Neural progenitor cell (in vitro differentiated cells): Measurements from ENCODE around the gene EDAR. TPM values are rescaled to one million over a fixed set of nuclear protein-coding genes. Genes with fewer than 3 reads are reported as not detected.

ENCODE experiments used
- DNase-seq: peaks from one replicate; pipeline ENCODE4 v3.0.0-alpha.2; 2016; ENCODE audit warnings: low spot score
- H2AFZ ChIP-seq: fragments of 200-600 bp; sonication (generic); replicated peaks from 2 replicates; pipeline ENCODE4 v1.6.1; 2016; ENCODE audit warnings: antibody characterized with exemption
- H3F3A ChIP-seq: fragments of 200-600 bp; sonication (generic); 2 replicates; pipeline ENCODE4 v1.6.1; 2016; ENCODE audit warnings: antibody characterized with exemption, low read depth
- H3K27ac ChIP-seq: fragments of 200-600 bp; sonication (generic); 2 replicates; pipeline ENCODE4 v1.5.1; 2016; ENCODE audit warnings: mild to moderate bottlenecking
- H3K27me3 ChIP-seq: fragments of 200-600 bp; sonication (generic); 2 replicates; pipeline ENCODE4 v1.6.1; 2016; ENCODE audit warnings: mild to moderate bottlenecking, moderate library complexity
- H3K36me3 ChIP-seq: fragments of 200-600 bp; sonication (generic); 2 replicates; pipeline ENCODE4 v1.5.1; 2016
- H3K4me1 ChIP-seq: fragments of 200-600 bp; sonication (generic); 2 replicates; pipeline ENCODE4 v1.6.1; 2016; ENCODE audit warnings: mixed run types
- H3K4me2 ChIP-seq: fragments of 200-600 bp; sonication (generic); 2 replicates; pipeline ENCODE4 v1.6.1; 2016
- H3K4me3 ChIP-seq: fragments of 200-600 bp; sonication (generic); 2 replicates; pipeline ENCODE4 v1.5.1; 2016
- H3K79me2 ChIP-seq: fragments of 200-600 bp; sonication (generic); 2 replicates; pipeline ENCODE4 v1.6.1; 2016; ENCODE audit warnings: low read depth
- H3K9ac ChIP-seq: fragments of 200-600 bp; sonication (generic); 2 replicates; pipeline ENCODE4 v1.6.1; 2016
- H3K9me3 ChIP-seq: fragments of 200-600 bp; sonication (generic); 2 replicates; pipeline ENCODE4 v1.5.1; 2016; ENCODE audit warnings: low read depth
- H4K20me1 ChIP-seq: fragments of 200-600 bp; sonication (generic); 2 replicates; pipeline ENCODE4 v1.6.1; 2016; ENCODE audit warnings: low read depth
- H3K27ac Mint-ChIP-seq: 3 replicates; pipeline ENCODE4 v1.8.0; 2021; ENCODE audit warnings: mixed read lengths
- H3K27me3 Mint-ChIP-seq: 2 replicates; pipeline ENCODE4 v1.8.0; 2022; ENCODE audit warnings: low read depth, mild to moderate bottlenecking, inconsistent platforms, moderate library complexity, mixed read lengths; ENCODE audit not compliant: insufficient read depth
- H3K36me3 Mint-ChIP-seq: 3 replicates; pipeline ENCODE4 v1.8.0; 2021; ENCODE audit warnings: mixed read lengths
- H3K4me1 Mint-ChIP-seq: 3 replicates; pipeline ENCODE4 v1.8.0; 2021; ENCODE audit warnings: mixed read lengths
- H3K4me3 Mint-ChIP-seq: 3 replicates; pipeline ENCODE4 v1.8.0; 2021; ENCODE audit warnings: mild to moderate bottlenecking, moderate library complexity, mixed read lengths
- H3K9me3 Mint-ChIP-seq: 3 replicates; pipeline ENCODE4 v1.8.0; 2020; ENCODE audit warnings: mixed read lengths
- CTCF ChIP-seq: fragments of 200-600 bp; sonication (generic); IDR thresholded peaks from 2 replicates; pipeline ENCODE4 v1.5.1; 2017; ENCODE audit warnings: antibody characterized with exemption, mild to moderate bottlenecking
- EZH2 ChIP-seq: fragments of 200-600 bp; sonication (generic); IDR thresholded peaks from 2 replicates; pipeline ENCODE4 v1.6.1; 2017; ENCODE audit warnings: antibody characterized with exemption, mild to moderate bottlenecking, moderate library complexity
- EZH2phosphoT487 ChIP-seq: fragments of 200-600 bp; sonication (generic); IDR thresholded peaks from 2 replicates; pipeline ENCODE4 v1.6.1; 2017; ENCODE audit warnings: antibody characterized with exemption
- total RNA-seq: library from RNA; depleted of rRNA; stranded (reverse); fragments of >200 nt; gene quantifications from 2 replicates; pipeline ENCODE4 v1.2.3, GENCODE V29; 2015; ENCODE audit warnings: low replicate concordance

Gene EDAR
- total RNA-seq, 1 donor from 2014 or later: not detected

- H3K27me3 Mint-ChIP-seq: peaks cover 7% of the 10 kb centered on the region
- H3K9me3 Mint-ChIP-seq: peaks cover 4% of the 10 kb centered on the region
- no peak overlapping the region for H2AFZ ChIP-seq
- H3K9ac ChIP-seq: no peak overlapping the region
- no peak overlapping the region for H3K4me3 ChIP-seq
- no peaks in the 10 kb centered on the region for H3K36me3 Mint-ChIP-seq
- H3K27ac ChIP-seq: no peak overlapping the region
- peaks cover 10% of the 10 kb centered on the region for H3K4me1 ChIP-seq
- no peak overlapping the region for H3K4me3 Mint-ChIP-seq
- H4K20me1 ChIP-seq: no peaks in the 10 kb centered on the region
- H3K4me2 ChIP-seq: no peak overlapping the region
- H3F3A ChIP-seq: no peaks in the 10 kb centered on the region
- TF ChIP-seq EZH2 (no peak), EZH2phosphoT487 (no peak), CTCF (no peak)
- no peaks in the 10 kb centered on the region for H3K9me3 ChIP-seq
- no peaks in the 10 kb centered on the region for H3K79me2 ChIP-seq
- DNase-seq: no peak
- H3K36me3 ChIP-seq: no peaks in the 10 kb centered on the region
- H3K27ac Mint-ChIP-seq: peak overlapping the region; percentile 14
- no peaks in the 10 kb centered on the region for H3K27me3 ChIP-seq
- peaks cover 20% of the 10 kb centered on the region for H3K4me1 Mint-ChIP-seq
Measured at GRCh38 chr2:108979461-108979860, 9.6 kb downstream of the EDAR start.

- H3K4me3 Mint-ChIP-seq: no peak overlapping the region
- H3K36me3 Mint-ChIP-seq: no peaks in the 10 kb centered on the region
- no peak overlapping the region for H3K4me3 ChIP-seq
- H3K27ac ChIP-seq: no peak overlapping the region
- H3K79me2 ChIP-seq: no peaks in the 10 kb centered on the region
- no peak for TF ChIP-seq CTCF
- TF ChIP-seq EZH2phosphoT487: peak; percentile 25
- no peaks in the 10 kb centered on the region for H3K9me3 ChIP-seq
- peaks cover 10% of the 10 kb centered on the region for H3K4me1 ChIP-seq
- DNase-seq: peak; percentile 43
- H3K27ac Mint-ChIP-seq: peak overlapping the region; percentile 61
- H3K27me3 ChIP-seq: no peaks in the 10 kb centered on the region
- no peak overlapping the region for H3K9ac ChIP-seq
- peaks cover 7% of the 10 kb centered on the region for H3K27me3 Mint-ChIP-seq
- H3F3A ChIP-seq: no peaks in the 10 kb centered on the region
- no peaks in the 10 kb centered on the region for H3K36me3 ChIP-seq
- H3K4me1 Mint-ChIP-seq: peaks cover 20% of the 10 kb centered on the region
- peaks cover 4% of the 10 kb centered on the region for H3K9me3 Mint-ChIP-seq
- H2AFZ ChIP-seq: no peak overlapping the region
- no peaks in the 10 kb centered on the region for H4K20me1 ChIP-seq
- H3K4me2 ChIP-seq: peak overlapping the region; percentile 38
Measured at GRCh38 chr2:108978709-108979111, 10.3 kb downstream of the EDAR start.

- peaks cover 7% of the 10 kb centered on the region for H3K27me3 Mint-ChIP-seq
- Histone ChIP-seq H3K9ac (no peak overlapping the region), H4K20me1 (no peaks in the 10 kb centered on the region), H3K4me1 (peaks cover 10% of the 10 kb centered on the region), H2AFZ (no peak overlapping the region), H3K9me3 (no peaks in the 10 kb centered on the region), H3K27ac (no peak overlapping the region), H3K36me3 (no peaks in the 10 kb centered on the region), H3F3A (no peaks in the 10 kb centered on the region), H3K4me2 (no peak overlapping the region), H3K79me2 (no peaks in the 10 kb centered on the region), H3K27me3 (no peaks in the 10 kb centered on the region), H3K4me3 (no peak overlapping the region)
- peaks cover 25% of the 10 kb centered on the region for H3K4me1 Mint-ChIP-seq
- H3K4me3 Mint-ChIP-seq: no peak overlapping the region
- peaks cover 4% of the 10 kb centered on the region for H3K9me3 Mint-ChIP-seq
- no peak for DNase-seq
- H3K36me3 Mint-ChIP-seq: no peaks in the 10 kb centered on the region
- TF ChIP-seq EZH2phosphoT487: no peak
- no peak for TF ChIP-seq CTCF
- no peak for TF ChIP-seq EZH2
- H3K27ac Mint-ChIP-seq: no peak overlapping the region
Measured at GRCh38 chr2:108975613-108976435, 13.2 kb downstream of the EDAR start.
